ENCODE measurements around the gene XPR1. TPM values are rescaled to one million over a fixed set of nuclear protein-coding genes. Genes with fewer than 3 reads are reported as not detected.
A peak's percentile ranks its signal among the peaks of the same experiment; 100 is the strongest.

Gene XPR1
- total RNA-seq, 2 donors from 2014 or later: 39.3 to 50.9 TPM

GRCh38 chr1:180811298-180811697 is 179.5 kb downstream of the XPR1 start:
- Mint-ChIP-seq H3K36me3 (ENCODE audit: low read depth) (peaks cover 19% of the 10 kb centered on the region), H3K4me3 (no peak overlapping the region), H3K27ac (no peak overlapping the region), H3K4me1 (peaks cover 27% of the 10 kb centered on the region), H3K27me3 (ENCODE audit: insufficient read depth) (no peaks in the 10 kb centered on the region), H3K9me3 (no peaks in the 10 kb centered on the region)
- Histone ChIP-seq H3K27me3 (ENCODE audit: control insufficient read depth, insufficient read depth, low read length, poor library complexity, severe bottlenecking) (no peaks in the 10 kb centered on the region), H3K4me1 (ENCODE audit: control insufficient read depth, insufficient read depth, low read length) (no peaks in the 10 kb centered on the region), H3K4me3 (ENCODE audit: low read length) (no peak overlapping the region), H3K27ac (ENCODE audit: low read depth, low read length) (no peak overlapping the region), H3K9ac (ENCODE audit: extremely low read depth, low read length, poor library complexity, severe bottlenecking) (no peak overlapping the region), H3K36me3 (ENCODE audit: control insufficient read depth, insufficient read depth, low read length) (peaks cover 20% of the 10 kb centered on the region), H3K9me3 (ENCODE audit: control insufficient read depth, low read length) (peaks cover 7% of the 10 kb centered on the region)
- TF ChIP-seq CTCF (conservative IDR thresholded peaks at IDR 0.05): no peak
- no peak for DNase-seq
- 88% methylated on average over 1 of the region's 2 CpGs; no CpG with 5 or more reads in 1 of the 2 experiments for WGBS, 2 experiments (ENCODE audit: insufficient coverage in 1 of 2, insufficient read length in 1 of 2)

DNA sequence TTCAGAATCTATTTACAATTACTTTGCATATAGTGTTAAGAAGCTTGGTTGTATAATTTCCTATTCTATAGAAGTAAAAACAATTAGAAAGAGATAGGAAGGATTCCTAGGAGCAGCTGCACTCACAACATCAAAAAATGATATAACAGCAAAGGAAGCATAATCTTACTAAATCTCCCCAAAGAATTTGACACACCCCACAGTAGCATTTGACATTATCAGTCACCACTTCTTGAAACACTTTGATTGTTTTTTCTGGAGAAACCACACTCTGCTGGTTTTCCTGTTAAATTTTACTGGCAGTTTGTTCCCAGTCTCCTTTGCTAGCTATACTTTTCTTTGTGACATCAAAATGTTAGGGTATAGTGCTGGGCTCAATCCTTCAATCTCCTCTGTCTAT is 180.1 kb downstream of the XPR1 start:
- peaks cover 28% of the 10 kb centered on the region for H3K4me1 Mint-ChIP-seq
- Histone ChIP-seq H3K4me3 (ENCODE audit: low read length) (no peak overlapping the region), H3K27ac (ENCODE audit: low read depth, low read length) (no peak overlapping the region), H3K4me1 (ENCODE audit: control insufficient read depth, insufficient read depth, low read length) (no peaks in the 10 kb centered on the region), H3K27me3 (ENCODE audit: control insufficient read depth, insufficient read depth, low read length, poor library complexity, severe bottlenecking) (no peaks in the 10 kb centered on the region), H3K36me3 (ENCODE audit: control insufficient read depth, insufficient read depth, low read length) (peaks cover 20% of the 10 kb centered on the region), H3K9me3 (ENCODE audit: control insufficient read depth, low read length) (peaks cover 7% of the 10 kb centered on the region), H3K9ac (ENCODE audit: extremely low read depth, low read length, poor library complexity, severe bottlenecking) (no peak overlapping the region)
- no peaks in the 10 kb centered on the region for H3K9me3 Mint-ChIP-seq
- DNase-seq: no peak
- peaks cover 19% of the 10 kb centered on the region for H3K36me3 Mint-ChIP-seq (ENCODE audit: low read depth)
- H3K27me3 Mint-ChIP-seq (ENCODE audit: insufficient read depth): no peaks in the 10 kb centered on the region
- H3K27ac Mint-ChIP-seq: no peak overlapping the region
- no peak for TF ChIP-seq CTCF (conservative IDR thresholded peaks at IDR 0.05)
- no peak overlapping the region for H3K4me3 Mint-ChIP-seq

- Mint-ChIP-seq H3K9me3 (no peaks in the 10 kb centered on the region), H3K4me1 (peaks cover 28% of the 10 kb centered on the region), H3K27me3 (ENCODE audit: insufficient read depth) (no peaks in the 10 kb centered on the region), H3K36me3 (ENCODE audit: low read depth) (peaks cover 5% of the 10 kb centered on the region), H3K27ac (no peak overlapping the region), H3K4me3 (no peak overlapping the region)
- TF ChIP-seq CTCF (conservative IDR thresholded peaks at IDR 0.05): no peak
- H3K4me1 ChIP-seq (ENCODE audit: control insufficient read depth, insufficient read depth, low read length): no peaks in the 10 kb centered on the region
- no peaks in the 10 kb centered on the region for H3K27me3 ChIP-seq (ENCODE audit: control insufficient read depth, insufficient read depth, low read length, poor library complexity, severe bottlenecking)
- H3K9ac ChIP-seq (ENCODE audit: extremely low read depth, low read length, poor library complexity, severe bottlenecking): no peak overlapping the region
- peak overlapping the region; percentile 51 for H3K4me3 ChIP-seq (ENCODE audit: low read length)
- peaks cover 11% of the 10 kb centered on the region for H3K36me3 ChIP-seq (ENCODE audit: control insufficient read depth, insufficient read depth, low read length)
- H3K9me3 ChIP-seq (ENCODE audit: control insufficient read depth, low read length): no peaks in the 10 kb centered on the region
- no peak for DNase-seq
- no peak overlapping the region for H3K27ac ChIP-seq (ENCODE audit: low read depth, low read length)
These were observed 182.4 kb downstream of the XPR1 start for GRCh38 chr1:180814258-180814657.
